GM12878 (cell line): ENCODE measurements around the gene YBX1. TPM values are rescaled to one million over a fixed set of nuclear protein-coding genes. Genes with fewer than 3 reads are reported as not detected.

ENCODE experiments used
- ATAC-seq: fragments of 200-7000 bp; cut with Tn5 transposase; 3 replicates; pipeline ENCODE4 v1.9.1; 2020; ENCODE audit warnings: mild to moderate bottlenecking, moderate library complexity
- BruUV-seq: library from RNA; stranded (reverse); fragments of 400-500 nt; replicated peaks from 2 replicates; lab custom pipeline; 2021; lab: Mats Ljungman, UMichigan
- CTCF ChIA-PET: fragments of 300-600 bp; sonication (Branson Sonifier 250); formaldehyde crosslinking; extraction: SDS; loops from one replicate; lab custom pipeline; 2021; ENCODE audit warnings: inconsistent platforms; lab: Yijun Ruan, JAX
- POLR2A ChIA-PET: fragments of 350-600 bp; formaldehyde crosslinking; extraction: SDS; loops from one replicate; lab custom pipeline; 2021; ENCODE audit warnings: inconsistent platforms; lab: Charles Lee
- RAD21 ChIA-PET: fragments of 300-600 bp; sonication (Branson Sonifier 250); formaldehyde crosslinking; loops from one replicate; lab custom pipeline; 2023; ENCODE audit warnings: antibody characterized with exemption; ENCODE audit not compliant: unreplicated experiment; lab: Charles Lee
- SMC1A ChIA-PET: fragments of 300-600 bp; sonication (Branson Sonifier 250); formaldehyde crosslinking; loops from one replicate; lab custom pipeline; 2023; ENCODE audit not compliant: unreplicated experiment, uncharacterized antibody; lab: Charles Lee
- DNase-seq: peaks from one replicate; pipeline ENCODE4 v3.0.0-alpha.2; 2011; ENCODE audit warnings: low read depth, low spot score
- FAIRE-seq: peaks from 3 replicates; lab custom pipeline; 2011; peaks lifted over from hg19 to GRCh38; lab: Jason Lieb, UNC
- H2AFZ ChIP-seq: 2 replicates; pipeline ENCODE4 v1.6.0; 2011; ENCODE audit warnings: low read depth, low read length, control low read depth; ENCODE audit not compliant: control insufficient read depth
- H3K27ac ChIP-seq: 2 replicates; pipeline ENCODE4 v1.5.1; 2011; ENCODE audit warnings: control low read depth; ENCODE audit not compliant: control insufficient read depth, insufficient read depth
- H3K27me3 ChIP-seq, 2 experiments: replicated peaks in 1 of 2; 2 replicates each; pipeline versions ENCODE4 v1.6.0 to v1.6.1; 2011; ENCODE audit warnings: low read length in 1 of 2; ENCODE audit not compliant: control insufficient read depth in 2 of 2, insufficient read depth in 2 of 2
- H3K36me3 ChIP-seq, 2 experiments: 2 replicates each; pipeline ENCODE4 v1.5.1; 2011; ENCODE audit warnings: low read length in 1 of 2; ENCODE audit not compliant: control insufficient read depth in 2 of 2, insufficient read depth in 2 of 2
- H3K4me1 ChIP-seq: 2 replicates; pipeline ENCODE4 v1.6.1; 2011; ENCODE audit warnings: mild to moderate bottlenecking, low read length, moderate library complexity, mixed read lengths; ENCODE audit not compliant: control insufficient read depth, insufficient read depth
- H3K4me2 ChIP-seq: 2 replicates; pipeline ENCODE4 v1.6.0; 2011; ENCODE audit warnings: control low read depth; ENCODE audit not compliant: control insufficient read depth, insufficient read depth
- H3K4me3 ChIP-seq: fragments of 200-600 bp; sonication (generic); 2 replicates; pipeline ENCODE4 v1.5.1; 2016
- H3K79me2 ChIP-seq: 2 replicates; pipeline ENCODE4 v1.6.0; 2011; ENCODE audit warnings: low read length; ENCODE audit not compliant: control insufficient read depth, insufficient read depth
- H3K9ac ChIP-seq: 2 replicates; pipeline ENCODE4 v1.8.0; 2011; ENCODE audit warnings: low read length, control low read depth, mixed read lengths; ENCODE audit not compliant: control insufficient read depth, insufficient read depth
- H3K9me3 ChIP-seq: replicated peaks from 3 replicates; pipeline ENCODE4 v1.5.1; 2011; ENCODE audit warnings: mild to moderate bottlenecking, low read length; ENCODE audit not compliant: control insufficient read depth, insufficient read depth
- H4K20me1 ChIP-seq: 2 replicates; pipeline ENCODE4 v1.6.0; 2011; ENCODE audit not compliant: control insufficient read depth, insufficient read depth
- BCL3 ChIP-seq: IDR thresholded peaks from 2 replicates; pipeline ENCODE4 v1.6.1; 2011; ENCODE audit warnings: borderline replicate concordance, low read depth, mild to moderate bottlenecking, moderate library complexity, low read length; ENCODE audit not compliant: insufficient read depth, poor library complexity, severe bottlenecking
- BMI1 ChIP-seq: fragments of 450-650 bp; IDR thresholded peaks from 2 replicates; pipeline ENCODE4 v1.6.1; 2016; ENCODE audit warnings: mild to moderate bottlenecking, moderate library complexity, borderline replicate concordance
- BRCA1 ChIP-seq: IDR thresholded peaks from 2 replicates; pipeline ENCODE4 v1.6.1; 2011; ENCODE audit warnings: low read depth, low read length, improper control_type of control experiment
- CBX5 ChIP-seq: sonication (generic); IDR thresholded peaks from 2 replicates; pipeline ENCODE4 v1.6.1; 2016; ENCODE audit warnings: low read depth, moderate library complexity, mild to moderate bottlenecking, inconsistent platforms
- CEBPB ChIP-seq, 2 experiments: fragments of 150-350 bp in 1 of 2; IDR thresholded peaks; 2 replicates each; pipeline ENCODE4 v1.6.1; 2012 to 2014; ENCODE audit warnings: low read depth in 2 of 2, low read length in 2 of 2, borderline replicate concordance in 1 of 2, inconsistent platforms in 1 of 2
- ETV6 ChIP-seq, 2 experiments: fragments of 450-650 bp in 1 of 2; IDR thresholded peaks in 1 of 2; conservative IDR thresholded peaks in 1 of 2; 2 replicates each; pipeline ENCODE4 v1.6.1; 2014; ENCODE audit warnings: antibody characterized with exemption in 1 of 2, borderline replicate concordance in 1 of 2, low read depth in 1 of 2, mild to moderate bottlenecking in 1 of 2, moderate library complexity in 1 of 2
- KAT2A ChIP-seq: conservative IDR thresholded peaks from 2 replicates; pipeline ENCODE4 v1.6.1; 2011; ENCODE audit warnings: low read depth, low read length; ENCODE audit not compliant: control insufficient read depth
- POLR2A ChIP-seq: IDR thresholded peaks from 2 replicates; pipeline ENCODE4 v1.6.1; 2011; ENCODE audit warnings: low read depth, mild to moderate bottlenecking, low read length
- PRDM15 ChIP-seq: fragments of 450-650 bp; formaldehyde crosslinking; IDR thresholded peaks from 2 replicates; pipeline ENCODE4 v1.4.0; 2020; ENCODE audit warnings: mild to moderate bottlenecking, moderate library complexity
- RAD21 ChIP-seq: IDR thresholded peaks from 2 replicates; pipeline ENCODE4 v1.6.1; 2011; ENCODE audit warnings: mild to moderate bottlenecking, low read depth, low read length, moderate library complexity; ENCODE audit not compliant: insufficient read depth
- RFX5 ChIP-seq: IDR thresholded peaks from 2 replicates; pipeline ENCODE4 v1.6.1; 2011; ENCODE audit warnings: low read depth, low read length, improper control_type of control experiment
- RUNX3 ChIP-seq: IDR thresholded peaks from 2 replicates; pipeline ENCODE4 v1.6.1; 2012; ENCODE audit warnings: low read length, inconsistent platforms
- YY1 ChIP-seq: IDR thresholded peaks from 2 replicates; pipeline ENCODE4 v1.6.1; 2011; ENCODE audit warnings: low read depth, mild to moderate bottlenecking, low read length
- ZNF217 ChIP-seq: fragments of 450-650 bp; IDR thresholded peaks from 2 replicates; pipeline ENCODE4 v1.6.1; 2017; ENCODE audit warnings: antibody characterized with exemption, mild to moderate bottlenecking
- ZNF274 ChIP-seq: IDR thresholded peaks from one replicate; pipeline ENCODE4 v1.8.0; 2011; ENCODE audit not compliant: insufficient read length, insufficient read depth
- WGBS: methylation state at CpG from one replicate; pipeline ENCODE4 v1.1.6; 2016; ENCODE audit warnings: low lambda C conversion rate; ENCODE audit not compliant: insufficient replicate concordance, insufficient coverage; ENCODE audit errors: missing lambda C conversion rate; 5-methylcytosine and 5-hydroxymethylcytosine counted together
- in situ Hi-C: fragments of 300-500 bp; cut with MboI; formaldehyde crosslinking; loops from 9 replicates; pipeline ENCODE4 v1.14.3; 2018; ENCODE audit warnings: mixed read lengths
- intact Hi-C: fragments of 100-400 bp; cut with micrococcal nuclease; formaldehyde crosslinking; loops from one replicate; pipeline ENCODE4 v1.14.2; 2022; ENCODE audit not compliant: unreplicated experiment
- polyA plus RNA-seq, 11 experiments: library from polyadenylated mRNA; depleted of rRNA in 4 of 11; unstranded in 6 of 11; stranded (reverse) in 5 of 11; fragments of >200 nt; fragmentation: Nextera tagmentation in 4 of 11; fragmentation: Illumina TruSeq in 1 of 11; extraction: Ambion mirVana in 4 of 11; extraction: Trizol in 1 of 11; gene quantifications; 1 replicate in 1 of 11; 2 replicates in 10 of 11; pipeline versions ENCODE4 v1.2.1 to v1.2.3, GENCODE V29; 2011 to 2016; ENCODE audit warnings: inconsistent platforms in 2 of 11, missing spikeins in 2 of 11, low read depth in 1 of 11
- total RNA-seq, 4 experiments: library from RNA; depleted of rRNA in 3 of 4; stranded (reverse); fragments of >200 nt in 3 of 4; fragmentation: Illumina TruSeq in 1 of 4; extraction: Trizol in 1 of 4; gene quantifications; 2 replicates each; pipeline versions ENCODE4 v1.2.1 to v1.2.3, GENCODE V29; 2013 to 2021
- TF ChIP-seq, protein P1 (sequence below): fragments of 450-650 bp; IDR thresholded peaks from 2 replicates; pipeline ENCODE4 v1.6.1; 2017; ENCODE audit warnings: mild to moderate bottlenecking

The YBX1 gene
- total and polyA plus RNA-seq, 10 of the 15 experiments (the other 5 are each of a cell fraction or from before 2014, with no cell fraction given) = 355 to 1,353 (median 858) TPM

- TF ChIP-seq BCL3 (no peak), ZNF274 (no peak), RUNX3 (peak; percentile 22; the same call in 1 of the 2 replicates), CBX5 (no peak), BMI1 (no peak), ZNF217 (no peak), KAT2A (no peak), RAD21 (0 out of 2 replicates have a peak, but pooled peaks have one; percentile 22), POLR2A (no peak)
These were observed 55.0 kb downstream of the YBX1 start (continued) for GRCh38 chr1:42737257-42737656.

DNA sequence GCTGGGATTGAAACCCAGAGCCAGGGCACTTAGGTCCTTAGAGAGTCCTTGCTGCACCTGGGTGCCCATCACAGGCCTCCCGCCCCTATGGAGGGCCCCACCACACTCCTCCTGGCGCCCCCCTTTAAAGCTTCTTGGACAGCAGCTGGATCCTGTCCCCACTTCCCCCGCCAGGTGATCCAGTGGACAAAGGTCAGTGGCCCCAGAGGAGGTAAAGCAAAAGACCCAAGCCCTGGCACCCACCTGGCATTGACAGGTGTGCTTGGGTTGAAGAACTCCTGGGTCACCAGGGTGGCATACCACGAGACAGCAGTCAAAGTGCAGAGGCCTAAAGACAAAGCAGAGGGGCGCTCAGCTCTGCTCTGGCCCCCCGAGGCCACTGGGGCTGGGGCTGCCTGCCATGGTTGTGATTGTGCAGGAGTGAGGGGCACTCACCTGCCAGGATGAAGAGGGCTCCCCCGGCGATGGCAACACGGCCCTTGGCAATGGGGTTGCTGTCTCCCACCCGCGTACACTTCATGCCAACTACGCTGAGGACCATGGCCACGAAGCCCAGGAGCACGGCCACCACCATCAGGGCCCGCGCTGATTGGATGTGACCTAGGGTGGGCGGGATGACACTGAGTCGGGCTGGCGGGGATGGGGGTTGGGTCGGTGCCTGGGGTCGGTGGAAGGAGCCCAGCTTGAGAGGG lies 55.9 kb downstream of the YBX1 start:
- peaks cover 11% of the 10 kb centered on the region for H3K4me1 ChIP-seq
- 48% methylated on average over 16 of the region's 21 CpGs for WGBS
- no TSS peak for BruUV-seq
- no peak overlapping the region for H3K27ac ChIP-seq
- ChIA-PET RAD21 (no interaction called here), SMC1A (no interaction called here), POLR2A (no interaction called here), CTCF (interaction anchor here (0.9 kb wide), 1 partner anchor 58 kb away, joined by 5 read pairs; no protein-coding TSS in a partner anchor)
- no peaks in the 10 kb centered on the region for H3K79me2 ChIP-seq
- no peaks in the 10 kb centered on the region for H3K36me3 ChIP-seq
- H3K27me3 ChIP-seq = no peaks in the 10 kb centered on the region
- in situ Hi-C loops (loop anchor here (10.0 kb wide), 1 partner anchor 143 kb away; no protein-coding TSS in a partner anchor), intact Hi-C loops (no loop called here)
- H3K4me3 ChIP-seq = no peak overlapping the region
- FAIRE-seq (no peak), DNase-seq (no peak), ATAC-seq (no peak)
- H4K20me1 ChIP-seq = no peaks in the 10 kb centered on the region
- H2AFZ ChIP-seq = no peak overlapping the region
- H3K4me2 ChIP-seq = no peak overlapping the region
- H3K9me3 ChIP-seq = no peaks in the 10 kb centered on the region
- H3K9ac ChIP-seq = no peak overlapping the region
- no peak for TF ChIP-seq RFX5
- no peak for TF ChIP-seq BRCA1
- no peak for TF ChIP-seq ETV6 (conservative IDR thresholded peaks at IDR 0.05 in 1 of 2, IDR thresholded peaks at IDR 0.05 in 1 of 2; ENCODE audit: borderline replicate concordance in 1 of 2, low read depth in 1 of 2)
- no peak for TF ChIP-seq CEBPB (IDR thresholded peaks at IDR 0.05; ENCODE audit: borderline replicate concordance in 1 of 2, low read depth in 2 of 2, low read length in 2 of 2)
- no peak for TF ChIP-seq PRDM15 (CRISPR knock-in tag)
- TF ChIP-seq YY1 = no peak
- TF ChIP-seq, protein P1, sequence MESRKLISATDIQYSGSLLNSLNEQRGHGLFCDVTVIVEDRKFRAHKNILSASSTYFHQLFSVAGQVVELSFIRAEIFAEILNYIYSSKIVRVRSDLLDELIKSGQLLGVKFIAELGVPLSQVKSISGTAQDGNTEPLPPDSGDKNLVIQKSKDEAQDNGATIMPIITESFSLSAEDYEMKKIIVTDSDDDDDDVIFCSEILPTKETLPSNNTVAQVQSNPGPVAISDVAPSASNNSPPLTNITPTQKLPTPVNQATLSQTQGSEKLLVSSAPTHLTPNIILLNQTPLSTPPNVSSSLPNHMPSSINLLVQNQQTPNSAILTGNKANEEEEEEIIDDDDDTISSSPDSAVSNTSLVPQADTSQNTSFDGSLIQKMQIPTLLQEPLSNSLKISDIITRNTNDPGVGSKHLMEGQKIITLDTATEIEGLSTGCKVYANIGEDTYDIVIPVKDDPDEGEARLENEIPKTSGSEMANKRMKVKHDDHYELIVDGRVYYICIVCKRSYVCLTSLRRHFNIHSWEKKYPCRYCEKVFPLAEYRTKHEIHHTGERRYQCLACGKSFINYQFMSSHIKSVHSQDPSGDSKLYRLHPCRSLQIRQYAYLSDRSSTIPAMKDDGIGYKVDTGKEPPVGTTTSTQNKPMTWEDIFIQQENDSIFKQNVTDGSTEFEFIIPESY = no peak
- no peak for TF ChIP-seq KAT2A
